Activated CD8-positive, alpha-beta memory T cell treated with anti-CD3 and anti-CD28 coated beads for 48 hours (primary cell): ENCODE data around the gene IMPDH2.

Source experiments
- DNase-seq, 3 experiments: peaks; one replicate each; pipeline ENCODE4 v3.0.0-alpha.2; 2020; ENCODE audit warnings: low read depth in 2 of 3, low spot score in 2 of 3

Gene IMPDH2

DNA sequence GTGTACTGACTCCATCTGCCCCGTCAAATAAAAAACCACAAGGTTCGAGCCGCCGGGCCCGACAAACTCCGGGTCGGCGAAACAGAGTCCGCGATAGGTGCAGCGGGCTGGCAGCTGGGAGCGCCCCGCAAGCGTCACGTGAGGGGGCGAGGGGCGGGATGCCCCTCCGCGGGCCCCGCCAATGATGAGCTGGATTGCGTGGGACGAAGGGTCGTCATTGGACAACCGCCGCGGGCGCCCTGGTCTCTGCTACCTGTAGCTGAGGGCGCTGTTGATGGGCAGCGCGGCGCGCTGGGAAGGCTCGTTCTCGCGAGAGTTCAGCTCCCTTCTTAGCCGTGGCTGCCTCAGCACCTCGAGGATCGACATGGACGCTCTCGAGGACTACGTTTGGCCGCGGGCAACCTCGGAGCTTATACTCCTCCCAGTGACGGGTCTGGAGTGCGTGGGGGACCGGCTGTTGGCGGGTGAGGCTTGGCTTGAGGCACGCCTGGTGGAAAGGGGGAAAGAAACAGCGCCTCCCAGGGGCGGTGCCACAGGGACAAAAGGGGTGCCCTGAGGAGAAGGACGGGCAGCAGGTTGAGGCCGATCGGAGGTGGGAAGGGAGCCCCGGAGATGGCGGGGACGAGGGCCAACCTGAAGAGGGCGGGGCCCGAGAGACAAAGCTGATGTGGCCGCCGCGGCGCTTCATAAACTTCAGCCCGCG, 22.0 kb downstream of the IMPDH2 start, which contains the start of gene WDR6:
Gene WDR6 (plus strand): TSS at position 324 of the 703 bp plus-strand sequence. CDS start 41 bp downstream, at position 365.
- DNase-seq = peak; percentile 87 to 96 (median 90)

DNA sequence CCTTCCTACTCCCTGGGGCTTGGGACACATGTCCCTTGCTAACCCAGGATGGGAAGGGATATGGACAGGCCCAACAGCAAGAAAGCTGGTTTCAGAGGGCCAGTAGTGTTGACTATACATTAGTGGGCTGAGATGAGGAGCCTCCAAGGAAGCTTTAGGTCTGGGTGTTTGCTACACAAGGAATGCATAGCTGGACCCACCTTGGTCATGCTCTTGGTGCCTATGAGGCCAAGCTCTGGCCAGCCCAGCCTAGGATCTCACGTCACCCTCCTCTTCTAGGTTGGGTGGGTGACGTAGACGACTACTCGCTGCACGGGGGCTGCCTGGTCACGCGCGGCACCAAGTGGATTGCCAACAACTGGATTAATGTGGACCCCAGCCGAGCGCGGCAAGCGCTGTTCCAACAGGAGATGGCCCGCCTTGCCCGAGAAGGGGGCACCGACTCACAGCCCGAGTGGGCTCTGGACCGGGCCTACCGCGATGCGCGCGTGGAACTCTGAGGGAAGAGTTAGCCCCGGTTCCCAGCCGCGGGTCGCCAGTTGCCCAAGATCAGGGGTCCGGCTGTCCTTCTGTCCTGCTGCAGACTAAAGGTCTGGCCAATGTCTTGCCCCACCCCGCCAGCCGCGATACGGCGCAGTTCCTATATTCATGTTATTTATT, 22.7 kb downstream of the IMPDH2 start:
- no peak for DNase-seq

DNA sequence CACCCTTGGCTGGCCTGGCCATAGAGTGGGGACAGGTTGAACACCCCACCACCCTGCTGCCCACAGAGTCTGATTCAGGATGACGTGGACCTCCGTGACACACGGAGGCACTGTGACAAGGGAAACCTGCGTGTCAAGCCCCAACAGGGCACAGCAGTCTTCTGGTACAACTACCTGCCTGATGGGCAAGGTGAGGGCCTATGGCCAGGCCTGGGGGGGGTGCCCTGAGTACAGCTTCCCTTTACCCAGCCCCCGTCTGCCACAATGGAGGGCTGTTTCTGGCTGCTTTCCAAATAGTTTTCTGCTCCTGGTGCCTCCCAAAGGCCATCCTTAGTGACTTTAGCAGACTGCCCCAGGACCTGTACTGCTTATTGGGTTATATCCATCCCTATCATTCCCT, 23.2 kb downstream of the IMPDH2 start:
- DNase-seq = no peak

- DNase-seq = no peak
Measured at GRCh38 chr3:49005303-49005680, 23.9 kb downstream of the IMPDH2 start.

- DNase-seq = no peak
Measured at GRCh38 chr3:49004352-49005302, 24.6 kb downstream of the IMPDH2 start.

GRCh38 chr3:49001155-49001554, 28.0 kb downstream of the IMPDH2 start:
- DNase-seq = no peak

GRCh38 chr3:48999085-48999858, 29.9 kb downstream of the IMPDH2 start:
- no peak for DNase-seq

GRCh38 chr3:48997714-48998637, 31.2 kb downstream of the IMPDH2 start:
- DNase-seq = no peak

- no peak for DNase-seq
Measured at GRCh38 chr3:48997102-48997635, 32.0 kb downstream of the IMPDH2 start.

DNA sequence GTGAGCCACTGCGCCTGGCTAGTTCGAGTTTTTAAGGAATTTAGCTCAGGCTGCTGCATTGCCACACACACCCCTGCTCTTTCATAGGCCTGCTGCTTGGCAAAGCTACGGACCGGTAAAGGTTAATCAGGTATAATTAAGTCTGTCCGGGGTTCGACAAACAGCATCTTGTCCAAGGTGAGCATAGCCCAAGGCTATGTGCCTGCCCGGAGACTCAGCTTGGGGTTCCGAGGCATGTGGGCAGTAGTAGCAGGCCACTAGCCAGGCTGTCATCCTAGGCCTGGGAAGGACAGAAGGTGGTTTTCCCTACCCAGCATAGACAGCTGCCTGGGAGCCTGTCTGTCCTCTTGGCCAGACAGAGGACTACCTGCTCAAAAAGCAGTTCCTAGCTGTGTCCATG, 32.6 kb downstream of the IMPDH2 start:
- no peak for DNase-seq

DNA sequence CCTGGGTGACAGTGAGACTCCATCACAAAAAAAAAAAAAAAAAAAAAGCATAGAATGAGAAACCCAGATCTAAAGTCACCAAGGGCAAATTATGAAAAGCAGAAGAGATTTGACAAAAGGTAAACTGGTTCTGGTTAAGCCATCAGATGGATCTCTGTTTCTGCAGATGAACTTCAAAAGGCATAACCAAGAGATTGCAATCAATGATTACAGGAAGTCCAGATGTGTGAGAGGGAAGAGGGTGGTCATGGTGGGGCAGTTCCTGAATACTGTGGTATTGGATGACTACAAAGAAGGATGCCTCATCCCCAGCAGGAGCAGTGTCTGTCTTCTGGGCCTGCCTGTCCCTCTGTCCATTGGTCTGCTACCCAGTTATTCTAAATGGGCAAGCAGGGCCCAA, 35.4 kb downstream of the IMPDH2 start:
- DNase-seq = no peak

- no peak for DNase-seq
Measured at GRCh38 chr3:48991851-48992545, 37.2 kb downstream of the IMPDH2 start.

DNA sequence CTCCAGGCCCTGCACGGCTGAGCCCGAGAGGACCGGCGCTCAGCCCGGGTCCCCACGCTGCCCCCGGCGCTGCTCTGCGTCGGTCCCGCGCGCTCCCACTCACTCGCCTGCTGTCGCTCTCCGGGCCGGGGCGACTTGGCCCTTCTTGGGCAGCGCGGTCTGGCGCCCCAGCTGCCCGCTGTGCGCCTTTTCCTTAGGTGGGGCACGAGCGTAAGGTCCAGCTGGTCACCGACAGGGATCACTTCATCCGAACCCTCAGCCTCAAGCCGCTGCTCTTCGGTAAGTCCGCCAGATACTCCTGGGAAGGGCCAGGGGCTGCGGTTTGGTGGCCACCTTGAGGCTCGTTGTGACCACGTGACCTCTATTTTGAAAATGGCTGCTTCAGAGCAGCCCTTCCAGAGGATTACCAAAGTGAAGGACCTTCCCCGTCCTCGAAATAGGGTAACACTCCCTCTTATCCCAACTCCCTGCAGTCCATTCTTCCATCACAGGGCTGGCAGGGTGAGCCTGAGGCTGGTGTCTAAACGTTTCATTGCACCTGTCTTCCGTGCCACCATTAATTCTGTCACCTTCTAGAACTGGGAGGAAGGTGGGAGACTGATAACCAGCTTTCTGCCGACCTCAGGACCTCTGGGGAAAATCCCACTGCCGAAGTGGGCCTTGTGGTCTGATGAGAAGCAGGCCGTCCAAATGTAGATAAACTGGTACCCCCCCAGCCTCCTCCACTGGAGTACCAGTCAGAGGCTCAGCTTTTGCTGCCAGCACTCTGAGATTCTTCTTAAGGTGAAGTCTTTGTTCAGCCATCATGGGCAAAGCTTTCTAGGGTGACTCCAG, 38.3 kb downstream of the IMPDH2 start:
- DNase-seq = no peak

- DNase-seq = peak; percentile 65 to 70 (median 68)
Measured at GRCh38 chr3:48989796-48990635, 39.2 kb downstream of the IMPDH2 start, which contains the start of gene P4HTM. Gene P4HTM, plus strand, starts transcription at chr3:48990241. Its CDS starts 16 bp downstream, at chr3:48990257.

GRCh38 chr3:48989126-48989795, 39.9 kb downstream of the IMPDH2 start:
- DNase-seq = no peak

GRCh38 chr3:48985831-48986376, 43.3 kb downstream of the IMPDH2 start:
- no peak for DNase-seq
